GM19463 (cell line): Measurements from ENCODE around the gene C17orf100.
A peak's percentile ranks its signal among the peaks of the same experiment; 100 is the strongest.

Experiments
- ATAC-seq: cut with Tn5 transposase; IDR thresholded peaks from one replicate; pipeline ENCODE4 v1.9.1; 2021; ENCODE audit warnings: mild to moderate bottlenecking, moderate library complexity; ENCODE audit not compliant: unreplicated experiment

Gene C17orf100

GRCh38 chr17:6651354-6651918 lies at the start of gene C17orf100, which contains the start of gene MED31:
Gene C17orf100, plus strand, starts transcription at chr17:6651762. Its CDS starts 152 bp downstream, at chr17:6651914.
Gene MED31, minus strand, starts transcription at chr17:6651605. Its CDS starts 77 bp downstream, at chr17:6651528.
- ATAC-seq, result peak; percentile 92

GRCh38 chr17:6602141-6602540 lies 49.4 kb upstream of the C17orf100 start:
- ATAC-seq, result no peak

- no peak for ATAC-seq
Observed at GRCh38 chr17:6603744-6604325, 47.7 kb upstream of the C17orf100 start.

- no peak for ATAC-seq
Observed at GRCh38 chr17:6605142-6605541, 46.4 kb upstream of the C17orf100 start.

- ATAC-seq, result no peak
Observed at GRCh38 chr17:6608321-6608720, 43.2 kb upstream of the C17orf100 start.

- no peak for ATAC-seq
Observed at GRCh38 chr17:6610011-6610410, 41.6 kb upstream of the C17orf100 start.

- no peak for ATAC-seq
Observed at GRCh38 chr17:6611231-6611630, 40.3 kb upstream of the C17orf100 start.

- ATAC-seq, result no peak
Observed at GRCh38 chr17:6623941-6624340, 27.6 kb upstream of the C17orf100 start.

- no peak for ATAC-seq
Observed at GRCh38 chr17:6626616-6627015, 24.9 kb upstream of the C17orf100 start.

- ATAC-seq, result no peak
Observed at GRCh38 chr17:6627019-6627418, 24.5 kb upstream of the C17orf100 start.

- no peak for ATAC-seq
Observed at GRCh38 chr17:6630390-6630789, 21.2 kb upstream of the C17orf100 start.

GRCh38 chr17:6632530-6632929 lies 19.0 kb upstream of the C17orf100 start:
- ATAC-seq, result no peak

- no peak for ATAC-seq
Observed at GRCh38 chr17:6633263-6633662, 18.3 kb upstream of the C17orf100 start.

GRCh38 chr17:6636105-6636504 lies 15.5 kb upstream of the C17orf100 start:
- ATAC-seq, result no peak

- no peak for ATAC-seq
Observed at GRCh38 chr17:6636616-6637457, 14.7 kb upstream of the C17orf100 start.

GRCh38 chr17:6637458-6637840 lies 14.1 kb upstream of the C17orf100 start:
- no peak for ATAC-seq

- no peak for ATAC-seq
Observed at GRCh38 chr17:6638046-6638908, 13.3 kb upstream of the C17orf100 start.

GRCh38 chr17:6639014-6639585 lies 12.5 kb upstream of the C17orf100 start:
- ATAC-seq, result no peak

- no peak for ATAC-seq
Observed at GRCh38 chr17:6639586-6640535, 11.7 kb upstream of the C17orf100 start.
